ENCODE results near the gene RAB40C.

RAB40C gene

GRCh38 chr16:580946-581498 is 8.8 kb upstream of the RAB40C start:
- no peak overlapping the region for H3K4me3 ChIP-seq (ENCODE audit: control insufficient read depth, low read depth, low read length)
- DNase-seq (ENCODE audit: low read depth), result no peak
- no peak for TF ChIP-seq CTCF (IDR thresholded peaks at IDR 0.05; ENCODE audit: control insufficient read depth, insufficient read depth, low read depth, low read length, missing control alignments)

GRCh38 chr16:582218-582613 is 7.7 kb upstream of the RAB40C start:
- TF ChIP-seq CTCF (IDR thresholded peaks at IDR 0.05; ENCODE audit: control insufficient read depth, insufficient read depth, low read depth, low read length, missing control alignments), result no peak
- H3K4me3 ChIP-seq (ENCODE audit: control insufficient read depth, low read depth, low read length), result no peak overlapping the region
- DNase-seq (ENCODE audit: low read depth), result no peak

GRCh38 chr16:582614-583331 is 7.1 kb upstream of the RAB40C start:
- no peak for DNase-seq (ENCODE audit: low read depth)
- TF ChIP-seq CTCF (IDR thresholded peaks at IDR 0.05; ENCODE audit: control insufficient read depth, insufficient read depth, low read depth, low read length, missing control alignments), result no peak
- no peak overlapping the region for H3K4me3 ChIP-seq (ENCODE audit: control insufficient read depth, low read depth, low read length)

- H3K4me3 ChIP-seq (ENCODE audit: control insufficient read depth, low read depth, low read length), result no peak overlapping the region
- no peak for DNase-seq (ENCODE audit: low read depth)
- TF ChIP-seq CTCF (IDR thresholded peaks at IDR 0.05; ENCODE audit: control insufficient read depth, insufficient read depth, low read depth, low read length, missing control alignments), result no peak
Observed at GRCh38 chr16:583470-583814, 6.4 kb upstream of the RAB40C start.

GRCh38 chr16:583815-584591 is 5.9 kb upstream of the RAB40C start:
- H3K4me3 ChIP-seq (ENCODE audit: control insufficient read depth, low read depth, low read length), result no peak overlapping the region
- DNase-seq (ENCODE audit: low read depth), result no peak
- no peak for TF ChIP-seq CTCF (IDR thresholded peaks at IDR 0.05; ENCODE audit: control insufficient read depth, insufficient read depth, low read depth, low read length, missing control alignments)

- no peak for TF ChIP-seq CTCF (IDR thresholded peaks at IDR 0.05; ENCODE audit: control insufficient read depth, insufficient read depth, low read depth, low read length, missing control alignments)
- H3K4me3 ChIP-seq (ENCODE audit: control insufficient read depth, low read depth, low read length), result no peak overlapping the region
- no peak for DNase-seq (ENCODE audit: low read depth)
Observed at GRCh38 chr16:585351-585750, 4.5 kb upstream of the RAB40C start.
